Measurements from ENCODE around the gene GRID1. TPM values are rescaled to one million over a fixed set of nuclear protein-coding genes. Genes with fewer than 3 reads are reported as not detected.

Gene GRID1
- total and polyA plus RNA-seq, 9 of the 15 experiments (the other 6 are each of a cell fraction or from before 2014, with no cell fraction given) = 0.01 to 7.2 (median 1.2) TPM

DNA sequence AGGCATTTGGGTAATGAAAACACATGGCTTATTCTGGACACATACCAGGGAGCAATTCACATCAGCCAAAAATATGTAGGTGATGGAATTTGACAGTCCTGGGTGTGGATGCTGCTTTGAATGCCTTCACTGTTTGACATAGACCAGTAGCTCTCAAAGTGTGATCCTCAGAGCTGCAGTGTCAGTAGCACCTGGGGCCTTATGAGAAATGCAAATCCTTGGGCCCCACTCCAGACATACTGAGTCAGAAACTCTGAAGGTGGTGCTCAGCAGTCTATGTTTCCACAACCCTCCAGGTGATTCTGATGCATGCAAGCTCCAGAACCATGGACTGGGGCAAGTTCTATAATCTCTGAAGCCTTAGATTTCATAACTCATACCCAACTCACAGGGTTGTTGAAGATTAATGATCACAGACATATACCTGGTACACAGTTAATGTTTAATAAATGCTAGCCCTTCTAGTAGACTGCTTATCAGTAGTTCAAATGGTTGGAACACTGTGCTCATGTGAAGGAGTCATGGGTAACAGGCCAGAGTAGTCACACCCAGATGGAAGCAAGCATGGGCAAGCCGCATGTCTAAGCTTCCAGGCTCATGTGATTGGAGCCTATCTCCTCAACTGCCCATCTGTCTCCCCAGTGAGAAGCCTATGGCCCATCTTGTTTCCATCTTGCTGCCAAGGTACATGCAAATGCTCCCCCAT is 715.7 kb downstream of the GRID1 start:
- H3K9ac ChIP-seq (ENCODE audit: insufficient read depth in 1 of 2, low read depth in 2 of 2, low read length in 2 of 2) = no peak overlapping the region
- no peaks in the 10 kb centered on the region for H3K79me2 ChIP-seq (ENCODE audit: control insufficient read depth, insufficient read depth, low read length)
- H3K27me3 ChIP-seq (ENCODE audit: control insufficient read depth in 2 of 2, insufficient read depth in 2 of 2, low read length in 2 of 2) = no peaks in the 10 kb centered on the region
- ChIA-PET POLR2A (interaction anchor here (1.0 kb wide), 1 partner anchor 10 kb away, joined by 3 read pairs; no protein-coding TSS in a partner anchor), CTCF (ENCODE audit: low intra/inter-chr PET ratio) (no interaction called here)
- DNase-seq (ENCODE audit: extremely low read depth in 1 of 4, low spot score in 3 of 4) (no peak), FAIRE-seq (no peak), ATAC-seq (no peak)
- H3K9me1 ChIP-seq (ENCODE audit: control insufficient read depth, insufficient read depth, low read length) = no peaks in the 10 kb centered on the region
- H2AFZ ChIP-seq (ENCODE audit: low read depth, low read length) = no peak overlapping the region
- 24% methylated on average over 1 of the region's 1 CpG for WGBS (ENCODE audit: insufficient coverage, low coverage, missing lambda C conversion rate)
- no TSS peak for BruUV-seq (replicated peaks)
- no peaks in the 10 kb centered on the region for H4K20me1 ChIP-seq (replicated peaks; ENCODE audit: control insufficient read depth, insufficient read depth, low read length)
- H3K36me3 ChIP-seq (ENCODE audit: control insufficient read depth, insufficient read depth, low read length) = no peaks in the 10 kb centered on the region
- no peak overlapping the region for H3K4me3 ChIP-seq
- no peaks in the 10 kb centered on the region for H3K9me3 ChIP-seq (replicated peaks; ENCODE audit: control insufficient read depth, insufficient read depth, low read depth, low read length)
- no peak overlapping the region for H3K4me2 ChIP-seq (ENCODE audit: insufficient read depth, low read length)
- TF ChIP-seq LCOR (CRISPR knock-in tag; IDR thresholded peaks at IDR 0.05) (no peak), ZBTB17 (CRISPR knock-in tag; IDR thresholded peaks at IDR 0.05) (peak; percentile 86)
- TF ChIP-seq, protein P1, sequence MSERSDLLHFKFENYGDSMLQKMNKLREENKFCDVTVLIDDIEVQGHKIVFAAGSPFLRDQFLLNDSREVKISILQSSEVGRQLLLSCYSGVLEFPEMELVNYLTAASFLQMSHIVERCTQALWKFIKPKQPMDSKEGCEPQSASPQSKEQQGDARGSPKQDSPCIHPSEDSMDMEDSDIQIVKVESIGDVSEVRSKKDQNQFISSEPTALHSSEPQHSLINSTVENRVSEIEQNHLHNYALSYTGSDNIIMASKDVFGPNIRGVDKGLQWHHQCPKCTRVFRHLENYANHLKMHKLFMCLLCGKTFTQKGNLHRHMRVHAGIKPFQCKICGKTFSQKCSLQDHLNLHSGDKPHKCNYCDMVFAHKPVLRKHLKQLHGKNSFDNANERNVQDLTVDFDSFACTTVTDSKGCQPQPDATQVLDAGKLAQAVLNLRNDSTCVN (CRISPR knock-in tag; IDR thresholded peaks at IDR 0.05) = no peak
- intact Hi-C loops (cut with micrococcal nuclease) = no loop called here
- H3K27ac ChIP-seq (ENCODE audit: extremely low read depth, low read depth, low read length) = no peak overlapping the region
- H3K4me1 ChIP-seq (replicated peaks in 1 of 2; ENCODE audit: control insufficient read depth in 2 of 2, insufficient read depth in 2 of 2, low read length in 2 of 2) = no peaks in the 10 kb centered on the region
- in situ Hi-C loops (cut with MboI) = no loop called here

DNA sequence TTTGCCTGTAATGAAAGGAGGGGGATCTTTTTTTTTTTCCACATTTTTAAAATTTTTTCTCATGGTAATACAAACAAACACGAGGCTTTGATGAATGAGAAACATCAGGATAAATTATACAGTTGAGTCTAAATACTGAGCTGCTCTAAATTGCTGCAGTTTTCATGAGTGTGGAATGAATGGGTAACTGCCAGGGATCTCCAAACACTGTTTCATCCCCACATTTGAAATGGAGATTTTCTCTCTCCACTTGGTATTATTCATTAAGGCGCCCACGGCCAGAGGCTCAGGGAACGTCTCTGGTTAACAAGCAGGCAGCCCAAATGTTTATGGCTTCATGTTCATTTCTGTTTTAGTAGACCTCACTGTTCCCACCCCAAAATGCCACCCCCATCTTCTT is 717.1 kb downstream of the GRID1 start:
- no peaks in the 10 kb centered on the region for H3K9me1 ChIP-seq (ENCODE audit: control insufficient read depth, insufficient read depth, low read length)
- POLR2A ChIA-PET = interaction anchor here (0.6 kb wide), 1 partner anchor 338 kb away, joined by 3 read pairs; no protein-coding TSS in a partner anchor
- no peak overlapping the region for H3K4me2 ChIP-seq (ENCODE audit: insufficient read depth, low read length)
- no peaks in the 10 kb centered on the region for H3K9me3 ChIP-seq (replicated peaks; ENCODE audit: control insufficient read depth, insufficient read depth, low read depth, low read length)
- FAIRE-seq (no peak), ATAC-seq (no peak), DNase-seq (ENCODE audit: extremely low read depth in 1 of 4, low spot score in 3 of 4) (no peak)
- H2AFZ ChIP-seq (ENCODE audit: low read depth, low read length) = no peak overlapping the region
- H3K27me3 ChIP-seq (ENCODE audit: control insufficient read depth in 2 of 2, insufficient read depth in 2 of 2, low read length in 2 of 2) = no peaks in the 10 kb centered on the region
- 17% methylated on average over 4 of the region's 4 CpGs for WGBS (ENCODE audit: insufficient coverage, low coverage, missing lambda C conversion rate)
- intact Hi-C loops (cut with micrococcal nuclease) (no loop called here), in situ Hi-C loops (cut with MboI) (no loop called here)
- no peaks in the 10 kb centered on the region for H3K4me1 ChIP-seq (replicated peaks in 1 of 2; ENCODE audit: control insufficient read depth in 2 of 2, insufficient read depth in 2 of 2, low read length in 2 of 2)
- H3K79me2 ChIP-seq (ENCODE audit: control insufficient read depth, insufficient read depth, low read length) = no peaks in the 10 kb centered on the region
- H3K27ac ChIP-seq (ENCODE audit: extremely low read depth, low read depth, low read length) = no peak overlapping the region
- H3K4me3 ChIP-seq = no peak overlapping the region
- CTCF ChIA-PET (ENCODE audit: low intra/inter-chr PET ratio) = no interaction called here
- H4K20me1 ChIP-seq (replicated peaks; ENCODE audit: control insufficient read depth, insufficient read depth, low read length) = no peaks in the 10 kb centered on the region
- H3K36me3 ChIP-seq (ENCODE audit: control insufficient read depth, insufficient read depth, low read length) = no peaks in the 10 kb centered on the region
- H3K9ac ChIP-seq (ENCODE audit: insufficient read depth in 1 of 2, low read depth in 2 of 2, low read length in 2 of 2) = no peak overlapping the region
- no TSS peak for BruUV-seq (replicated peaks)
- TF ChIP-seq NR4A1 (CRISPR knock-in tag; IDR thresholded peaks at IDR 0.05) (no peak), NR4A1 (tag; IDR thresholded peaks at IDR 0.05) (no peak), ZNF830 (CRISPR knock-in tag; IDR thresholded peaks at IDR 0.05) (no peak), RFX1 (IDR thresholded peaks at IDR 0.05) (no peak), GABPB1 (CRISPR knock-in tag; IDR thresholded peaks at IDR 0.05) (no peak), TAL1 (IDR thresholded peaks at IDR 0.05) (no peak), ZFPM2 (CRISPR knock-in tag; IDR thresholded peaks at IDR 0.05) (no peak)
- TF ChIP-seq, protein P2, sequence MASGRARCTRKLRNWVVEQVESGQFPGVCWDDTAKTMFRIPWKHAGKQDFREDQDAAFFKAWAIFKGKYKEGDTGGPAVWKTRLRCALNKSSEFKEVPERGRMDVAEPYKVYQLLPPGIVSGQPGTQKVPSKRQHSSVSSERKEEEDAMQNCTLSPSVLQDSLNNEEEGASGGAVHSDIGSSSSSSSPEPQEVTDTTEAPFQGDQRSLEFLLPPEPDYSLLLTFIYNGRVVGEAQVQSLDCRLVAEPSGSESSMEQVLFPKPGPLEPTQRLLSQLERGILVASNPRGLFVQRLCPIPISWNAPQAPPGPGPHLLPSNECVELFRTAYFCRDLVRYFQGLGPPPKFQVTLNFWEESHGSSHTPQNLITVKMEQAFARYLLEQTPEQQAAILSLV (tag; IDR thresholded peaks at IDR 0.05) = no peak
- TF ChIP-seq, protein P3, sequence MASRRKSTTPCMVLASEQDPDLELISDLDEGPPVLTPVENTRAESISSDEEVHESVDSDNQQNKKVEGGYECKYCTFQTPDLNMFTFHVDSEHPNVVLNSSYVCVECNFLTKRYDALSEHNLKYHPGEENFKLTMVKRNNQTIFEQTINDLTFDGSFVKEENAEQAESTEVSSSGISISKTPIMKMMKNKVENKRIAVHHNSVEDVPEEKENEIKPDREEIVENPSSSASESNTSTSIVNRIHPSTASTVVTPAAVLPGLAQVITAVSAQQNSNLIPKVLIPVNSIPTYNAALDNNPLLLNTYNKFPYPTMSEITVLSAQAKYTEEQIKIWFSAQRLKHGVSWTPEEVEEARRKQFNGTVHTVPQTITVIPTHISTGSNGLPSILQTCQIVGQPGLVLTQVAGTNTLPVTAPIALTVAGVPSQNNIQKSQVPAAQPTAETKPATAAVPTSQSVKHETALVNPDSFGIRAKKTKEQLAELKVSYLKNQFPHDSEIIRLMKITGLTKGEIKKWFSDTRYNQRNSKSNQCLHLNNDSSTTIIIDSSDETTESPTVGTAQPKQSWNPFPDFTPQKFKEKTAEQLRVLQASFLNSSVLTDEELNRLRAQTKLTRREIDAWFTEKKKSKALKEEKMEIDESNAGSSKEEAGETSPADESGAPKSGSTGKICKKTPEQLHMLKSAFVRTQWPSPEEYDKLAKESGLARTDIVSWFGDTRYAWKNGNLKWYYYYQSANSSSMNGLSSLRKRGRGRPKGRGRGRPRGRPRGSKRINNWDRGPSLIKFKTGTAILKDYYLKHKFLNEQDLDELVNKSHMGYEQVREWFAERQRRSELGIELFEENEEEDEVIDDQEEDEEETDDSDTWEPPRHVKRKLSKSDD (conservative IDR thresholded peaks at IDR 0.05; ENCODE audit: low read length) = no peak
